Uterus (tissue), 2 donors: Measurements from ENCODE around the gene MSANTD3.

Experiments
- CTCF ChIP-seq, 4 experiments: fragments of 200-600 bp in 2 of 4; fragments of 450-650 bp in 2 of 4; sonication (generic) in 2 of 4; IDR thresholded peaks; one replicate each; pipeline ENCODE4 v1.5.1; 2016 to 2019; ENCODE audit warnings: antibody characterized with exemption in 4 of 4, mild to moderate bottlenecking in 2 of 4, moderate library complexity in 1 of 4
- POLR2A ChIP-seq, 2 donors: fragments of 450-650 bp; IDR thresholded peaks; one replicate each; pipeline ENCODE4 v1.6.1; 2016; ENCODE audit warnings: antibody characterized with exemption in 2 of 2, mild to moderate bottlenecking in 1 of 2, moderate library complexity in 1 of 2

- TF ChIP-seq CTCF (IDR thresholded peaks at IDR 0.05) (no peak), POLR2A (IDR thresholded peaks at IDR 0.05) (no peak)
Measured at GRCh38 chr9:100408546-100409175, 18.3 kb upstream of the MSANTD3 start.
